Measurements from ENCODE around the gene BMP8A.

The BMP8A gene

DNA sequence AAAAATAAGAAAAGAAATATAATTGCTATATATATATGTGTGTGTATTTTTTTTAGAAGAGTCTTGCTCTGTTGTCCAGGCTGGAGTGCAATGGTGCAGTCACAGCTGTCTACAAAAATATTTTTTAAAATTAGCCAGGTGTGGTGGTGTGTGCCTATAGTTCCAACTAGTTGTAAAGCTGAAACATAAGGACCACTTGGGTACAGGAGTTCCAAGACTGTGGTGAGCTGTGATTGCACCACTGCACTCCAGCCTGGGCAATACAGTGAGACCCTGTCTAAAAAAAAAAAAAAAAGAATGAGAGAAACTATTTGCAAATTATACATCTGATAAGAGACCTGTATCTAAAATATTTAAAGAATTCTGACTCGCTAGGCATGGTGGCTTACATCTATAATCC is 42.0 kb downstream of the BMP8A start:
- H3K36me3 ChIP-seq (ENCODE audit: control insufficient read depth in 2 of 2, insufficient read depth in 1 of 2, low read length in 2 of 2), result peaks cover 11 to 38% of the 10 kb centered on the region in 2 experiments; a peak in 2 of 3 replicates
- H3K9me3 ChIP-seq (ENCODE audit: control insufficient read depth, insufficient read depth, low read depth, low read length), result no peaks in the 10 kb centered on the region
- peak; percentile 51; the same call in 1 of the 2 replicates for TF ChIP-seq ZNF121 (tag by site-specific recombination; IDR thresholded peaks at IDR 0.05)
- TF ChIP-seq, protein P1, sequence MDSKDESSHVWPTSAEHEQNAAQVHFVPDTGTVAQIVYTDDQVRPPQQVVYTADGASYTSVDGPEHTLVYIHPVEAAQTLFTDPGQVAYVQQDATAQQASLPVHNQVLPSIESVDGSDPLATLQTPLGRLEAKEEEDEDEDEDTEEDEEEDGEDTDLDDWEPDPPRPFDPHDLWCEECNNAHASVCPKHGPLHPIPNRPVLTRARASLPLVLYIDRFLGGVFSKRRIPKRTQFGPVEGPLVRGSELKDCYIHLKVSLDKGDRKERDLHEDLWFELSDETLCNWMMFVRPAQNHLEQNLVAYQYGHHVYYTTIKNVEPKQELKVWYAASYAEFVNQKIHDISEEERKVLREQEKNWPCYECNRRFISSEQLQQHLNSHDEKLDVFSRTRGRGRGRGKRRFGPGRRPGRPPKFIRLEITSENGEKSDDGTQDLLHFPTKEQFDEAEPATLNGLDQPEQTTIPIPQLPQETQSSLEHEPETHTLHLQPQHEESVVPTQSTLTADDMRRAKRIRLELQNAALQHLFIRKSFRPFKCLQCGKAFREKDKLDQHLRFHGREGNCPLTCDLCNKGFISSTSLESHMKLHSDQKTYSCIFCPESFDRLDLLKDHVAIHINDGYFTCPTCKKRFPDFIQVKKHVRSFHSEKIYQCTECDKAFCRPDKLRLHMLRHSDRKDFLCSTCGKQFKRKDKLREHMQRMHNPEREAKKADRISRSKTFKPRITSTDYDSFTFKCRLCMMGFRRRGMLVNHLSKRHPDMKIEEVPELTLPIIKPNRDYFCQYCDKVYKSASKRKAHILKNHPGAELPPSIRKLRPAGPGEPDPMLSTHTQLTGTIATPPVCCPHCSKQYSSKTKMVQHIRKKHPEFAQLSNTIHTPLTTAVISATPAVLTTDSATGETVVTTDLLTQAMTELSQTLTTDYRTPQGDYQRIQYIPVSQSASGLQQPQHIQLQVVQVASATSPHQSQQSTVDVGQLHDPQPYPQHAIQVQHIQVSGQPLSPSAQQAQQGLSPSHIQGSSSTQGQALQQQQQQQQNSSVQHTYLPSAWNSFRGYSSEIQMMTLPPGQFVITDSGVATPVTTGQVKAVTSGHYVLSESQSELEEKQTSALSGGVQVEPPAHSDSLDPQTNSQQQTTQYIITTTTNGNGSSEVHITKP (tag by site-specific recombination; IDR thresholded peaks at IDR 0.05), result no peak
- no peak overlapping the region for H3K4me3 ChIP-seq (ENCODE audit: low read depth, low read length)
- POLR2A ChIA-PET, result no interaction called here
- CTCF ChIA-PET, result interaction anchor here (0.6 to 1.0 kb wide), 3 partner anchors 341 to 448 kb away, joined by 3 to 5 read pairs (median 4); no protein-coding TSS in a partner anchor
- no peak overlapping the region for H3K27ac ChIP-seq (ENCODE audit: extremely low read depth, low read depth, low read length)
- no peaks in the 10 kb centered on the region for H3K4me1 ChIP-seq (ENCODE audit: control insufficient read depth, insufficient read depth, low read length)

DNA sequence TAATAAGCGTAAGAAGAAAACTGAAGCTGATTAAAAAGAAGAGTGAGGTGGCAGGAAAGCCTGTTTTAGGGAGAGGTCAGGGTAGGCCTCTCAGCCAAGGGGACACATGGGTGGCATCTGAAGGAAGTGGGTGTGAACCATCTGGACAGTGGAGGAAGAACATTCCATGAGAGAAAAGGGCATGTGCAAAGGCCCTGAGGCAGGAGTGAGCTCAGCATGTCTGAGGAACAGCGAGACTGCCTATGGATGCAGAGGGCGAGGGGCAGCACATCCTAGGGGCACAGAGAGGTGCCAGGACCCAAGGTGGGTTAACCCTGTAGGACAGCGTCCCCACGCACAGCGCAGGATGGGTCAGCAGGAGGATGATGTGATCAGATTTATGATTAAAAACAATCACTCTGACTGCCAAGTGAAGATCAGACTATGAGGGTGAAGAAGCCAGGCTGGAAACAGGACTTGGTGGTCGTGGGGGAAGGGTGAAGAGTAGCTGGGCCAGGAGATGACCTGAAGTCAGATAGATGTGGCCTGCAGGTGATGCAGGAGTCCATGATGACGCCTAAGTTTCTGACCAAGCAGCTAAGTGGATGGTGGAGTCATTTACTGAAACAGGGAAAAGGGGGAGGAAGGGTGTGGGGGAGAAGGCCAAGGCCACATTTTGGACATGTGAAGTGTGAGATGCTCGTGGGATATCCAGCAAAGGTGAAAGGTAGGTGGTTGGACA is 47.3 kb downstream of the BMP8A start:
- Histone ChIP-seq H3K9me3 (ENCODE audit: control insufficient read depth, insufficient read depth, low read depth, low read length) (no peaks in the 10 kb centered on the region), H3K36me3 (ENCODE audit: control insufficient read depth in 2 of 2, insufficient read depth in 1 of 2, low read length in 2 of 2) (peaks cover 5 to 24% of the 10 kb centered on the region in 2 experiments; a peak in 2 of 3 replicates), H3K4me1 (ENCODE audit: control insufficient read depth, insufficient read depth, low read length) (no peaks in the 10 kb centered on the region), H3K27ac (ENCODE audit: extremely low read depth, low read depth, low read length) (no peak overlapping the region), H3K4me3 (ENCODE audit: low read depth, low read length) (no peak overlapping the region)
- no peak for TF ChIP-seq ZNF155 (tag by site-specific recombination; IDR thresholded peaks at IDR 0.05)
- TF ChIP-seq, protein P2, sequence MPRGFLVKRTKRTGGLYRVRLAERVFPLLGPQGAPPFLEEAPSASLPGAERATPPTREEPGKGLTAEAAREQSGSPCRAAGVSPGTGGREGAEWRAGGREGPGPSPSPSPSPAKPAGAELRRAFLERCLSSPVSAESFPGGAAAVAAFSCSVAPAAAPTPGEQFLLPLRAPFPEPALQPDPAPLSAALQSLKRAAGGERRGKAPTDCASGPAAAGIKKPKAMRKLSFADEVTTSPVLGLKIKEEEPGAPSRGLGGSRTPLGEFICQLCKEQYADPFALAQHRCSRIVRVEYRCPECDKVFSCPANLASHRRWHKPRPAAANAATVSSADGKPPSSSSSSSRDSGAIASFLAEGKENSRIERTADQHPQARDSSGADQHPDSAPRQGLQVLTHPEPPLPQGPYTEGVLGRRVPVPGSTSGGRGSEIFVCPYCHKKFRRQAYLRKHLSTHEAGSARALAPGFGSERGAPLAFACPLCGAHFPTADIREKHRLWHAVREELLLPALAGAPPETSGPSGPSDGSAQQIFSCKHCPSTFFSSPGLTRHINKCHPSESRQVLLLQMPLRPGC (tag by site-specific recombination; IDR thresholded peaks at IDR 0.05), result no peak
- TF ChIP-seq ZNF623 (tag by site-specific recombination; IDR thresholded peaks at IDR 0.05), result peak; percentile 98
- TF ChIP-seq, protein P3, sequence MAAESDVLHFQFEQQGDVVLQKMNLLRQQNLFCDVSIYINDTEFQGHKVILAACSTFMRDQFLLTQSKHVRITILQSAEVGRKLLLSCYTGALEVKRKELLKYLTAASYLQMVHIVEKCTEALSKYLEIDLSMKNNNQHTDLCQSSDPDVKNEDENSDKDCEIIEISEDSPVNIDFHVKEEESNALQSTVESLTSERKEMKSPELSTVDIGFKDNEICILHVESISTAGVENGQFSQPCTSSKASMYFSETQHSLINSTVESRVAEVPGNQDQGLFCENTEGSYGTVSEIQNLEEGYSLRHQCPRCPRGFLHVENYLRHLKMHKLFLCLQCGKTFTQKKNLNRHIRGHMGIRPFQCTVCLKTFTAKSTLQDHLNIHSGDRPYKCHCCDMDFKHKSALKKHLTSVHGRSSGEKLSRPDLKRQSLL (tag by site-specific recombination; IDR thresholded peaks at IDR 0.05), result no peak
- ChIA-PET POLR2A (interaction anchor here (0.7 to 1.0 kb wide), 3 partner anchors 47 to 199 kb away, joined by 3 read pairs; partner anchors contain the start of gene BMP8A), CTCF (interaction anchor here (0.5 to 5.2 kb wide), 73 partner anchors 8 to 1757 kb away, joined by 3 to 51 read pairs (median 4); partner anchors contain the start of genes BMP8A and NDUFS5)

DNA sequence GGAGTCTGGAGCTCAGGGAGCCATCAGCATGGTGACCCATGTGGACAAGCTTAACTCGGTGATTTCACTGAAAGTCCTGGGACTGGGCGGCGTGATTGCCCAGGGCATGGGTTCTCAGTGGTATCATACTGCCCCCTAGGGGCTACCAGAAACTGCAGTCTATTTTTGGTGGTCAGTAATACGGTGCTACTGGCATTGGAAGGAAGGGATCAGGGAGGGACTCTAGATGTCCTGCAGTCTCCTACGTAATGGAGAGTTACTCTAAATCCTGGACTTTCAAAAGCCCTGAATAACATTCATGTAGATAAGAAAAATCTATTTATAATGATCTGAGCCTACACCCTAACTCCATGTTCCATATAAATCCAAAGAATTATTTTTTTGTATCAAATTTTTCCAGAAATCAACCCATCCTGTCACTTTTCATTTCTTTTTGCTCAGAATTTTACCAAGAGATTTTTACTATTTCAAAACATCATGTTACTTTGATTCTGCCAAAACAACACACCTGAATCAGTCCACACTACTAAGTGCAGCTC is 47.9 kb downstream of the BMP8A start:
- Histone ChIP-seq H3K4me3 (ENCODE audit: low read depth, low read length) (no peak overlapping the region), H3K9me3 (ENCODE audit: control insufficient read depth, insufficient read depth, low read depth, low read length) (no peaks in the 10 kb centered on the region), H3K27ac (ENCODE audit: extremely low read depth, low read depth, low read length) (no peak overlapping the region), H3K36me3 (ENCODE audit: control insufficient read depth in 2 of 2, insufficient read depth in 1 of 2, low read length in 2 of 2) (peaks cover 3 to 26% of the 10 kb centered on the region in 2 experiments; a peak in 2 of 3 replicates), H3K4me1 (ENCODE audit: control insufficient read depth, insufficient read depth, low read length) (no peaks in the 10 kb centered on the region)
- ChIA-PET CTCF (interaction anchor here (0.5 to 5.2 kb wide), 73 partner anchors 8 to 1757 kb away, joined by 3 to 51 read pairs (median 4); partner anchors contain the start of gene NDUFS5), POLR2A (interaction anchor here (0.7 to 1.0 kb wide), 2 partner anchors 70 to 199 kb away, joined by 3 read pairs; no protein-coding TSS in a partner anchor)
- TF ChIP-seq, protein P4, sequence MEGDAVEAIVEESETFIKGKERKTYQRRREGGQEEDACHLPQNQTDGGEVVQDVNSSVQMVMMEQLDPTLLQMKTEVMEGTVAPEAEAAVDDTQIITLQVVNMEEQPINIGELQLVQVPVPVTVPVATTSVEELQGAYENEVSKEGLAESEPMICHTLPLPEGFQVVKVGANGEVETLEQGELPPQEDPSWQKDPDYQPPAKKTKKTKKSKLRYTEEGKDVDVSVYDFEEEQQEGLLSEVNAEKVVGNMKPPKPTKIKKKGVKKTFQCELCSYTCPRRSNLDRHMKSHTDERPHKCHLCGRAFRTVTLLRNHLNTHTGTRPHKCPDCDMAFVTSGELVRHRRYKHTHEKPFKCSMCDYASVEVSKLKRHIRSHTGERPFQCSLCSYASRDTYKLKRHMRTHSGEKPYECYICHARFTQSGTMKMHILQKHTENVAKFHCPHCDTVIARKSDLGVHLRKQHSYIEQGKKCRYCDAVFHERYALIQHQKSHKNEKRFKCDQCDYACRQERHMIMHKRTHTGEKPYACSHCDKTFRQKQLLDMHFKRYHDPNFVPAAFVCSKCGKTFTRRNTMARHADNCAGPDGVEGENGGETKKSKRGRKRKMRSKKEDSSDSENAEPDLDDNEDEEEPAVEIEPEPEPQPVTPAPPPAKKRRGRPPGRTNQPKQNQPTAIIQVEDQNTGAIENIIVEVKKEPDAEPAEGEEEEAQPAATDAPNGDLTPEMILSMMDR (tag by site-specific recombination; IDR thresholded peaks at IDR 0.05), result peak; percentile 80; the same call in 1 of the 2 replicates
- TF ChIP-seq ZNF660 (tag by site-specific recombination; IDR thresholded peaks at IDR 0.05) (peak; percentile 84; the same call in 1 of the 2 replicates), ZNF777 (tag by site-specific recombination; IDR thresholded peaks at IDR 0.05; ENCODE audit: borderline replicate concordance) (no peak), ZNF549 (tag by site-specific recombination; IDR thresholded peaks at IDR 0.05) (no peak), TRIM28 (IDR thresholded peaks at IDR 0.05; ENCODE audit: borderline replicate concordance, low read length) (no peak), ZNF837 (tag by site-specific recombination; IDR thresholded peaks at IDR 0.05) (no peak), ZXDB (tag by site-specific recombination; IDR thresholded peaks at IDR 0.05) (no peak)
- TF ChIP-seq, protein P5, sequence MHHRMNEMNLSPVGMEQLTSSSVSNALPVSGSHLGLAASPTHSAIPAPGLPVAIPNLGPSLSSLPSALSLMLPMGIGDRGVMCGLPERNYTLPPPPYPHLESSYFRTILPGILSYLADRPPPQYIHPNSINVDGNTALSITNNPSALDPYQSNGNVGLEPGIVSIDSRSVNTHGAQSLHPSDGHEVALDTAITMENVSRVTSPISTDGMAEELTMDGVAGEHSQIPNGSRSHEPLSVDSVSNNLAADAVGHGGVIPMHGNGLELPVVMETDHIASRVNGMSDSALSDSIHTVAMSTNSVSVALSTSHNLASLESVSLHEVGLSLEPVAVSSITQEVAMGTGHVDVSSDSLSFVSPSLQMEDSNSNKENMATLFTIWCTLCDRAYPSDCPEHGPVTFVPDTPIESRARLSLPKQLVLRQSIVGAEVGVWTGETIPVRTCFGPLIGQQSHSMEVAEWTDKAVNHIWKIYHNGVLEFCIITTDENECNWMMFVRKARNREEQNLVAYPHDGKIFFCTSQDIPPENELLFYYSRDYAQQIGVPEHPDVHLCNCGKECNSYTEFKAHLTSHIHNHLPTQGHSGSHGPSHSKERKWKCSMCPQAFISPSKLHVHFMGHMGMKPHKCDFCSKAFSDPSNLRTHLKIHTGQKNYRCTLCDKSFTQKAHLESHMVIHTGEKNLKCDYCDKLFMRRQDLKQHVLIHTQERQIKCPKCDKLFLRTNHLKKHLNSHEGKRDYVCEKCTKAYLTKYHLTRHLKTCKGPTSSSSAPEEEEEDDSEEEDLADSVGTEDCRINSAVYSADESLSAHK (tag by site-specific recombination; IDR thresholded peaks at IDR 0.05), result no peak
- TF ChIP-seq, protein P6, sequence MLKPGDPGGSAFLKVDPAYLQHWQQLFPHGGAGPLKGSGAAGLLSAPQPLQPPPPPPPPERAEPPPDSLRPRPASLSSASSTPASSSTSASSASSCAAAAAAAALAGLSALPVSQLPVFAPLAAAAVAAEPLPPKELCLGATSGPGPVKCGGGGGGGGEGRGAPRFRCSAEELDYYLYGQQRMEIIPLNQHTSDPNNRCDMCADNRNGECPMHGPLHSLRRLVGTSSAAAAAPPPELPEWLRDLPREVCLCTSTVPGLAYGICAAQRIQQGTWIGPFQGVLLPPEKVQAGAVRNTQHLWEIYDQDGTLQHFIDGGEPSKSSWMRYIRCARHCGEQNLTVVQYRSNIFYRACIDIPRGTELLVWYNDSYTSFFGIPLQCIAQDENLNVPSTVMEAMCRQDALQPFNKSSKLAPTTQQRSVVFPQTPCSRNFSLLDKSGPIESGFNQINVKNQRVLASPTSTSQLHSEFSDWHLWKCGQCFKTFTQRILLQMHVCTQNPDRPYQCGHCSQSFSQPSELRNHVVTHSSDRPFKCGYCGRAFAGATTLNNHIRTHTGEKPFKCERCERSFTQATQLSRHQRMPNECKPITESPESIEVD (tag by site-specific recombination; IDR thresholded peaks at IDR 0.05), result no peak

Measured in HEK293 (cell line).